Stimulated activated CD8-positive, alpha-beta memory T cell treated with anti-CD3 and anti-CD28 coated beads, Interleukin-7, amount 100 ng/mL, for 1 hour (primary cell): ENCODE measurements around the gene MAP3K15.

ENCODE experiments used
- DNase-seq, 2 donors: peaks; one replicate each; pipeline ENCODE4 v3.0.0-alpha.2; 2020; ENCODE audit warnings: low read depth in 2 of 2

The MAP3K15 gene

DNA sequence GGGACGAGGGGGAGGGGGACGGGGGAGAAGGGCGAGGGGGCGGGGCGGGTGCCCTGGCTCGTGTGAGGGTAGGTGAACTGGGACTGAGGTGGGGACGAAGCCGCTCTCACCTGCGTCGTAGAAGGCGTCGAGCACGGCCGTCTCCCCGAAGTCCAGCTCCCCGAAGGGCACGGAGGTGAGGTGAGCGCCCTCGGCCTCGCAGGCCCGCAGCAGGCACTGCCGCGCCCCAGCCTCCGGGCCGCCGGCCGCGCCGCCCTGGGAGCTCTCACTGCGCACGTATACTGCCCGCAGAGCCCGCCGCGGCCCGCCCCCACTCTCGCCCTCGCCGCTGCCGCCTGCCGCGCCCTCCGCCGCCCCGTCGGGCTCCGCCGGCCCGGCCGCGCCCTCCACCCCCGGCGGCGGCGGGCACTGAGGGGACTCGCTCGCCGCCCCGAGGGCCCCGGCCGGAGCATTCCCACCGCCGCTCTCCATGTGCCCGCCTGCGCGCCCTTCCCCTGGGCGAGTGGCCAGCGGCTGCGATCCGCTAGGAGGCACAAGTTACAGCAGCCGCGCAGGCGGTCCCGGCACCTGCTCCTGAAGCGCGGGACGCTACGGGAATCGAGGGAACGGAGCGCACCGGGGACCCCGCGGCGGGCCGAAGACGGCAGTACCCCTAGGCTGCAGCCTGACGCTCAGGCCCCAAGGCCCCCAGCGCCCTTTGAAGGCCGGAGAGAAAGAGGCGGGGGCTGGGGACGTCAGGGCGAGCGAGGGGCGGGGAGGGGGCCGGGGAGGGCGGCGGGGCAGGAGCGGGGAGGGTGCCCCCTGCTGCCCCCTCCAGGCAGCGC lies at the start of gene MAP3K15:
MAP3K15 (minus strand) TSS at position 718 of the 824 bp plus-strand sequence; CDS start at position 471, 247 bp downstream.
- no peak for DNase-seq

DNA sequence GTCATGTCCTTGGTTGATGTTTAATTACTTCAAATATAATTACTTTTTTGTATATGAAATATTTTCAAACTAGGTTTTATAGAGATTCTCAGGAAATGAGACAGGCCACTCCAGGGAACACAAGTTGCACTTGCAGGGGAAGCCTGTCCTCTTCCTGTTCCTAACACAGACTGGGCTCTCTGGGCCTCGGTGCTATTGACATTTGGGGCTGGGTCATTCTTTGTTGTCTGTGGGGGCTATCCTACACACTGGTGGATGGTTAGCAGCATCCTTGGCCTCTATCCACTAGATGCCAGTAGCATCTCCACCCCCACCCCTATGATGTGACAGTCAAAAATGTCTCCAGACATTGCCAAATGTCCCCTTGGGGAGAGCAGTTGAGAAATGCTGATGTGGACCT lies 49.3 kb upstream of the MAP3K15 start:
- DNase-seq, result no peak

GRCh38 chrX:19563746-19564145 lies 48.4 kb upstream of the MAP3K15 start:
- no peak for DNase-seq

DNA sequence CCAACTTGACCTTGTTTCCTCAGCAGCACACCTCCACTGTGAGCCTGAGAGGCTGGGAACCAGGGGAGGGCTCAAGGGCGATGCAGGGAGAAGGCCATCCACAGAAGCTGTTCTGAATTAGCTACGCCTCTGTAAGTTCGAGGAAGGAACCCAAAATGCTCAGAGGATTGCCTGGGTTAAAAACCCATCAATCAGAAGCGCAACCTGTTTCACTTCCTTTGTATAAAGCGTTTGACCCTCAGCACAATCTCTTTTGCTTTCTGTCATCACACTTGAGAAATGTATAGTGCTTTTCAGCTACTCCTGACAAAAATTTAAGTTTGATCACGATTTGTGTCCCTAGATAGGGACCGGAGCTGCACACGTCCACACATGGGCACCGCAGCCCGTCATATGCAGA lies 48.0 kb upstream of the MAP3K15 start:
- DNase-seq, result no peak

DNA sequence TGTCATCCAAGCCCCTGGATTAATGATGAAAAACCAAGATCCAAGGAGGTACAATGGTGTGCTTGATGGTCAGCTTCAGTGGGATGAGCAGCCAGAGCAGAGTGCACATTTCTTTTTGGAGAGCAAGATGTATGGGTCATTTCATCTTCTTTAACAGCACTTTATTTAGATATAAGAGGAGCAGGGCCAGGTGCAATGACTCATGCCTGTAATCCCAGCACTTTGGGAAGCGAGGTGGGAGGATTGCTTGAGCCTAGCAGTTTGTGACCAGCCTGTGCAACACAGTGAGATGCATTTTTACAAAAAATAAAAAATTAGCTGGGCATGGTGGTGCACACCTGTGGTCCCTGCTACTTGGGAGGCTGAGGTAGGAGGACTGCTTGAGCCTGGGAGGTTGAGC lies 45.3 kb upstream of the MAP3K15 start:
- DNase-seq, result no peak

GRCh38 chrX:19557822-19558221 lies 42.5 kb upstream of the MAP3K15 start:
- DNase-seq, result no peak

DNA sequence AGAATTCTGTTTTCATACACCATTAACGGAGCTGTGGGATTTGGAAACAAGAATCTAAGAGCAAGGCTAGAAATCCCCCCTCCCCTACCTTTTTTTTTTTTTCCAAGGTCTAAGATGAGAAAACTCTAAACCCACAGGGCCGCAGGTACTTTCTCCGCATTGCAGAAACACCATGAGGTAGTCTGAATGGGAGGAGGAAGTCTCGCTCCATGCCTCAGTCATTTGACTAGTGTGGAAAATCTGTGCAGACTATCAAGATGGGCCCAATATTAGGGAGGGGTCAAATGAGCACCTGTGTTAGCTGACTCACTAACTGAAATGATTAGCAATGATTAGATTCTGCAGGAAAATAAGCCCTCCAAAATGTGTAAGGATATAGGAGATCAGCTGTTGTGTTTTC lies 40.9 kb upstream of the MAP3K15 start:
- no peak for DNase-seq

DNA sequence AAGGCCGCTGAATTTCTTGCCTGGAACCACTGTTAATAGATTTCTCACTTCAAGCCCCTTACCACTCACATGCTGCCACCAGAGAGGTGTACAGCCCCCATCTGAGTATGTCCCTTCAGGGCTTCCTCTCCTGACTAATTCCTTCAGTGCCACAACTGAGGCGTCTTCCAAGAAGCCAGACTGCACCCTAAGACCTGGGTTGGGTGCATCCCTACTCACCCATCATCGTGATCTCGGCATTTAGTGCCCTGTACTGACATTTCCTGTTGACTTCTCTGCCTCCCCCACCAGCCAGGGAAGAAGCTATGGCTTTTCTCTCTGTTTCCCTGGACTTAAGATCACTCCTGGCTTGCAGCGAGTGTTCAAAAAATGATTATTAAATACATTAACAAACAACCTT lies 40.4 kb upstream of the MAP3K15 start:
- DNase-seq, result no peak

DNA sequence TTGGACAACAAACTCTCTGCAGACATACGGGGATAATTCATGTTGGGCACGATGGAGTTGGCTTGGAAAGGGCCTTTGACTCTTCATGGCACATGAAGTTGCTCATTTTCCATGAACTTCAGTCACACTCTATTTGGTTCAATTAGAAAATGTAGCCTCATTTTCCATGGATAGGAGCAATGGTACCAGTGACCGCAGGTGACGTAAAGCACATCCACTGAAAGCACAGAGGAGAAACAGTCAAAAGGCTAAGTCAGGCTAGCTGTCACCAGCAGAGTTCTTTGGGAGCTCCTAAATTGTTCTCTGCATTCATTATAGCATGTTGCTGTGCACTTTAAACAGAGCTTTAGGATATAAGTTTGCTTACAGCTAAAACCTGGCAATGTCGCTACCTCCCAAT lies 39.9 kb upstream of the MAP3K15 start:
- DNase-seq, result no peak

GRCh38 chrX:19554786-19555185 lies 39.5 kb upstream of the MAP3K15 start:
- no peak for DNase-seq

GRCh38 chrX:19552793-19553192 lies 37.5 kb upstream of the MAP3K15 start:
- DNase-seq, result no peak

GRCh38 chrX:19549838-19550237 lies 34.5 kb upstream of the MAP3K15 start:
- no peak for DNase-seq

DNA sequence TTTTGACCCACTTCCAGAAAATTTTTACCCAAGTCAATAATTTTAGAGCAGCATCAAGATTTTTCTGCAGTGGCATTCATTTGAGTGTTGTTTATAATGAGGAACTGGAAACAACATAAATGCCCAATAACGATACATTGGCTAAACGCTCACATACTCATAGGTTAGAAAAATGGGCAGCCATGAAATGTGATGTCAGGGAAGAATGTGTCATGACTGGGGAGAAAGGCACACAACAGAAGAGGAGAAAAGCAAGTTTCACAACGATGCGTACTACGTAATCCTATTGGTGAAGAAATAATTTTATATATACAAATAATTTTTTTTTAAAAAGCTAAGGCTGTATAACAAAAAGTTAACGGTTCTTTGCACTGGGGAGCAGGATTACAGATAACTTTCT lies 33.6 kb upstream of the MAP3K15 start:
- no peak for DNase-seq

GRCh38 chrX:19548279-19548678 lies 33.0 kb upstream of the MAP3K15 start:
- DNase-seq, result no peak

DNA sequence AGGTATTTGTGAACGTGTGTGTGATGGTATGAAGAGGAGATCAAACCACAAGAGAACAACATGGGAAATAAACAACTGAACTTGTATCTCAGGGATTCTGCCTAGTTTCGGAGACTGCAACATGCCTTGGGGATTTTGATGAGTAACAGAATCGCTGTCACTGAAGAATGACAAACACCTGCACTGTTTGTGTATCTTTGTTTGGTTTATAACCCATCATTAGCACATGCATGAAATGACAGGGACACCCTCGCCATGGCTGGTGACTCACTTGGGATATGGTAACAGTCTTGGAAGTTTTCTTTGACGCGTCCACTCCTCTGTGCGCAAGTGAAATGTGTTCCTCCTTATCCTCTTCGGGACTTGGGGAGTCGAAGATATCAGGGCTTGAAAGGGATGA lies 30.3 kb upstream of the MAP3K15 start:
- DNase-seq, result no peak

DNA sequence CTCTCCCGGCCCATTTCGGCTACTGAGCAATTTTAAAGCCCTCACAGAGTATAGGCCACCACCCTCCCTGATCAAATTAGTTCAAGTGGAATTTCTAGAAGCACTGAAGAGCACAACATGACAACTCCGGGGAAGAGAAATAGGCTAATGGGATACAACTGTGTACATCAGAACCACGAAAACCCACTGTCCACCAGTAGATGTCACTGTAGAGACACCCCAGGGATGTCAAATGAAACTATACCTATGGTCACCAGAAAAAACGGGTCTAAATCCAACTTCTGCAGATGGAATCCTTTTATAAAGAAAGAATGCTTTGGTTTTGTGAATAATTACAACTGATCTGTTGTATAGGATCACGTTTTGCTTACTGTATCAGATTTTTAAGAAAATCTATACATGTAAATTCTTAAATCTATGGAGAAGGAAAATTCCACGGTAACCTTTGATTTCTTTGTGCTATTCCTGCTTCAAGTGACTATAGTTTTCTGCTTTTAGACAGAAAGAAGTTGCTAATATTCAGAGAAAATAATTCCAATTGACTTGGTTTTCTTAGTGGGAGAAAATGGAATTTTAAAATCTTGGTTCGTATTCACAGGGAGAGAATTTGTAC lies 29.5 kb upstream of the MAP3K15 start:
- no peak for DNase-seq

DNA sequence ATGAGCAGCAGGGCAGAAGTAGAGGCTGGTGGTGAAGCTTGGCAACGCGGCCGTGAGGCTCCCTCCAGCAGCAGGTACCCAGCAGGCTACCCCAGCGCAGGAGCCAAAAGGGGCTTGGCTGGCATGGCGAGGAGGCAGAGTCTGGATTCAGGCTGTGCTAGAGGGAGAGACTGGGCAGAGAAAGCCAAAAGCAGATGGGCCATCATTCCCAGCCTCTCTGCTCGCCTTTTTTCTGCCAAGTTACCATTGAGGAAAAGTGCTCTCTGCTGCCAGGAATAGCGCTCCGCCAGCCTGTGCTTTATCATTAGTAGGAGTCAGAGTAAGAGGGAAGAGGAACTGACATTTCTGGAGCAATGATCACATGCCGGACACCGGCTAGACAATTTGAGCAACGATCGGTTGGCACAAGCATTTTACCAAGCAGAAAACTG lies 28.7 kb upstream of the MAP3K15 start:
- DNase-seq, result no peak

DNA sequence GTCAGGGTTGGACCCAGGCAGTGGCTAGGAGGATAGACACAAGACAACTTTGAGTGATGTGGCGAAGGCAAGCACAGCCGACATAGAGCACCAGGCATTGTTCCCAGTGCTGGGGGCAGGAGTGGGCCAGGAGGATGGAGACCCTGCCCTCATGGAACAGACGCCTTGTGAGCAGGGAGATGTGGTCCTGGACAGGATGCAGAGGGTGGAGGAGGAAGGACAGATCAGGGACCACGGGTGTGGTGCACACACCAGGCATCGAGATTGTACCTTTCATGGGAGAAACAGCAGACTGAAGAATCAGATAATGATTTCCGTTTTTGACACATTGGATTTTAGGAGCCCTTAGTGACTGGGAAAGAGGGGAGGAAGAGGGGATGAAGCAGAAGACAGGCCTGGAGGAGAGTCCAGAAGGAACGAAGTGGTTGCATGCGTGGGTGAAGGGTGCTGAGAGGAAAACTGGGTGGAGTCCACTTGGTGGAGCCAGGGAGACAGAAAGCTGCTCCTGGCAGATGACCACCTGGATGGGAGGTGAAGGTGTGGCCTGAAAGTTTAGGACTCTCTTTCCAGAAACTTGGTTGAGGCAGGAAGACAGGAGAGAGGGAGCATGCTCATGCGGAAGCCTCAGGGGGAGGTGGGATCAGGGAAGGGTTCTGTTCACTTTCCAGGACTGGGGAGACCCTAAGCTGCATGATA lies 27.9 kb upstream of the MAP3K15 start:
- no peak for DNase-seq

- DNase-seq, result no peak
Measured at GRCh38 chrX:19541931-19542330, 26.6 kb upstream of the MAP3K15 start.

- no peak for DNase-seq
Measured at GRCh38 chrX:19541196-19541595, 25.9 kb upstream of the MAP3K15 start.

DNA sequence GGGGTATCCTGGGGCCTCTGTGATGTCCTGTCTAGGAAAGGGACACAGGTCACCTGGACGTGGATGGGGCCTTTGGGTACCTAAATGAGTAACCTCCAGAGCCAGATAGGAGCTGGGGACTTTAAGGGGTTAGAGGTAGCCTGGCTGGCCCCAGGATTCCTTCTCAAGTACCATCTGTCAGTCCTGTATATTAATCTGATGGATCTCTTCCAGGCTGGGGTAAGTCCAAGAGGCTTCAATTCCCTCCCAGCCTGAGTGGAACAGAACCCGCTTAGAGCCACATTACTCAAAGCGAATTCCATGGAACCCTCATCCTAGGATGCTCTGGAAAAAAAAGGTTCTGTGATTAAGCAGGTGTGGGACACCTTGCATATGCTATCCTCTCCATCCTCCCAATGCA lies 24.8 kb upstream of the MAP3K15 start:
- no peak for DNase-seq

- DNase-seq, result no peak
Measured at GRCh38 chrX:19539665-19540064, 24.4 kb upstream of the MAP3K15 start.

- no peak for DNase-seq
Measured at GRCh38 chrX:19535476-19535875, 20.2 kb upstream of the MAP3K15 start.
